ENCODE results near the gene TMC5.

TMC5 gene

GRCh38 chr16:19478505-19478904, 60.8 kb downstream of the TMC5 start:
- DNase-seq (ENCODE audit: low read depth in 2 of 2), result no peak
- no peak overlapping the region for H3K4me3 ChIP-seq (replicated peaks in 1 of 2; ENCODE audit: low read depth in 2 of 2, low read length in 2 of 2)
- TF ChIP-seq CTCF (IDR thresholded peaks at IDR 0.05; ENCODE audit: low read depth, low read length), result no peak

GRCh38 chr16:19479302-19479721, 61.6 kb downstream of the TMC5 start:
- TF ChIP-seq CTCF (IDR thresholded peaks at IDR 0.05; ENCODE audit: low read depth, low read length), result no peak
- H3K4me3 ChIP-seq (replicated peaks in 1 of 2; ENCODE audit: low read depth in 2 of 2, low read length in 2 of 2), result no peak overlapping the region
- no peak for DNase-seq (ENCODE audit: low read depth in 2 of 2)

GRCh38 chr16:19481296-19481695, 63.6 kb downstream of the TMC5 start:
- H3K4me3 ChIP-seq (replicated peaks in 1 of 2; ENCODE audit: low read depth in 2 of 2, low read length in 2 of 2), result no peak overlapping the region
- peak; percentile 10 to 23 for DNase-seq (ENCODE audit: low read depth in 2 of 2)
- no peak for TF ChIP-seq CTCF (IDR thresholded peaks at IDR 0.05; ENCODE audit: low read depth, low read length)

- TF ChIP-seq CTCF (IDR thresholded peaks at IDR 0.05; ENCODE audit: low read depth, low read length), result no peak
- no peak for DNase-seq (ENCODE audit: low read depth in 2 of 2)
- H3K4me3 ChIP-seq (replicated peaks in 1 of 2; ENCODE audit: low read depth in 2 of 2, low read length in 2 of 2), result no peak overlapping the region
These were observed 64.1 kb downstream of the TMC5 start for GRCh38 chr16:19481769-19482168.

GRCh38 chr16:19482291-19482690, 64.6 kb downstream of the TMC5 start:
- no peak for DNase-seq (ENCODE audit: low read depth in 2 of 2)
- H3K4me3 ChIP-seq (replicated peaks in 1 of 2; ENCODE audit: low read depth in 2 of 2, low read length in 2 of 2), result no peak overlapping the region
- TF ChIP-seq CTCF (IDR thresholded peaks at IDR 0.05; ENCODE audit: low read depth, low read length), result no peak

GRCh38 chr16:19484096-19484495, 66.4 kb downstream of the TMC5 start:
- no peak for TF ChIP-seq CTCF (IDR thresholded peaks at IDR 0.05; ENCODE audit: low read depth, low read length)
- no peak overlapping the region for H3K4me3 ChIP-seq (replicated peaks in 1 of 2; ENCODE audit: low read depth in 2 of 2, low read length in 2 of 2)
- DNase-seq (ENCODE audit: low read depth in 2 of 2), result no peak

- TF ChIP-seq CTCF (IDR thresholded peaks at IDR 0.05; ENCODE audit: low read depth, low read length), result no peak
- no peak for DNase-seq (ENCODE audit: low read depth in 2 of 2)
- H3K4me3 ChIP-seq (replicated peaks in 1 of 2; ENCODE audit: low read depth in 2 of 2, low read length in 2 of 2), result no peak overlapping the region
These were observed 67.9 kb downstream of the TMC5 start for GRCh38 chr16:19485611-19486010.

Measured in cardiac fibroblast (primary cell).